ENCODE results near the gene CD68.

DNA sequence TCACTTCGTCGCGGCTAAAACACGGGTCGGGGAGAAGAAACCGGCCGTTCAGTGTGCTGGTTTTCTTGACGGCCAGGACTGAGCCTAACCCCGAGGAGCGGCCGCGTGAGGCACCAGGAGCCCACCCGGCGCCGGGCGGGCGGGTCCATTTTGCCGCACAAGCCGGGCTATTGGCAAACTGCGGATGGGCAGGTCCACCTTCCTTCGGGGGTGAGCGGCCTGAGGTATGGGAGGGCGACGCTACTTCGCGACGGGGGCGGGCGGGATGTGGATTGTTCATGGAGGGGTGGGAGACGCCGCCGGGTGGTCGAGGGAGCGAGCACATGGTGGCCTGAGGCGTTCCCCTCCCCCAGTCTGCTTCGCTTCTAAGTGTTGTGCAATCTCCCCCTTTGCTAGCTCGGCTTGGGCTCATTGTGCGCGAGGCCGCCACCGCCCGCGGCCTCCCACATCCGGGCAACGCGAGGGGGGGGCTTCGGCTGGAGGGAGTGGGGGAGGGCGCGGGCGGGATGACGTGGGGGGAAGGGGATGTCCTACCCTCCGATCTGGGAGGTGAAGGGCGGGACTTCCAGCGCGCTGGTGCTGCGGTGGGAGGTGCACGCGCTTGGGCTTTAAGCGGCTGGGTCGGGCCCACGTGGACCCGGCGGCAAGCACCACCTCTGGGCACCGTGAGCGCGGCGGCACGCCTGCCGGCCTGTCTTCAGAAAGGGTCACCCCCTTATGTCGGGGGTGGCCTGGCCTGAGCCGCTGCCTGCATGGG lies 5.9 kb upstream of the CD68 start:
- TF ChIP-seq, protein P1, sequence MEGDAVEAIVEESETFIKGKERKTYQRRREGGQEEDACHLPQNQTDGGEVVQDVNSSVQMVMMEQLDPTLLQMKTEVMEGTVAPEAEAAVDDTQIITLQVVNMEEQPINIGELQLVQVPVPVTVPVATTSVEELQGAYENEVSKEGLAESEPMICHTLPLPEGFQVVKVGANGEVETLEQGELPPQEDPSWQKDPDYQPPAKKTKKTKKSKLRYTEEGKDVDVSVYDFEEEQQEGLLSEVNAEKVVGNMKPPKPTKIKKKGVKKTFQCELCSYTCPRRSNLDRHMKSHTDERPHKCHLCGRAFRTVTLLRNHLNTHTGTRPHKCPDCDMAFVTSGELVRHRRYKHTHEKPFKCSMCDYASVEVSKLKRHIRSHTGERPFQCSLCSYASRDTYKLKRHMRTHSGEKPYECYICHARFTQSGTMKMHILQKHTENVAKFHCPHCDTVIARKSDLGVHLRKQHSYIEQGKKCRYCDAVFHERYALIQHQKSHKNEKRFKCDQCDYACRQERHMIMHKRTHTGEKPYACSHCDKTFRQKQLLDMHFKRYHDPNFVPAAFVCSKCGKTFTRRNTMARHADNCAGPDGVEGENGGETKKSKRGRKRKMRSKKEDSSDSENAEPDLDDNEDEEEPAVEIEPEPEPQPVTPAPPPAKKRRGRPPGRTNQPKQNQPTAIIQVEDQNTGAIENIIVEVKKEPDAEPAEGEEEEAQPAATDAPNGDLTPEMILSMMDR (IDR thresholded peaks at IDR 0.05; ENCODE audit: low read depth, low read length), result no peak
- no peak for TF ChIP-seq EZH2phosphoT487 (IDR thresholded peaks at IDR 0.05; ENCODE audit: low read depth)

Data from OCI-LY3 (cell line).